Stimulated activated CD4-positive, alpha-beta T cell treated with anti-CD3 and anti-CD28 coated beads, TNF-alpha, amount 100 ng/mL, for 1 hour (primary cell): ENCODE data around the gene CACNA2D2.

ENCODE experiments used
- DNase-seq, 3 donors: peaks; one replicate each; pipeline ENCODE4 v3.0.0-alpha.2; 2020; ENCODE audit warnings: low read depth in 3 of 3, low spot score in 1 of 3

Gene CACNA2D2

DNA sequence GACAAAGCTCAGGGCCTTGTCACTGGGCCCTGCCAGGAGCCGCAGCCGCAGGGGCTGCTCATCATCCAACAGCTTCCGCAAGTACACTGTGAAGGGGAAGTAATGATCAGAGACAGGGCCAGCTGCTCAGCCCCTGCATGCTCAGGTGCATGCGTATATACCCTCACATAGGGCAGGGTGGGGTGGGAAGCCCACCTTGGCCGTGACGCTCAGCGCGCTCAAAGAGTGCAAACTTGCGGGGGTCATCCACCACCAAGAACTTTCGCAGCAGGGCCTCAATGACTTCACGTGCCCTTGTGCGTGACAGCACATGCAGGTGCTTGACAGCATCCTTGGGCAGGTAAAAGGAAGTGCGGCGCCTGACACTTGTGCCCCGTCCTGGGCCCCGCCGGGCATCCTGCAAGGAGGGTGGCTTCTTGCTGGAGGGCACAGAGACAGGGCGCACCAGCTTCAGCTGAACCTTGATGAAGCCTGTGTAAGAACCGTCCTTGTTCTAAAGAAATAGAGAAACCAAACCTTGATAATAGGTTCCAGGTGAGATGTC, 172.0 kb downstream of the CACNA2D2 start:
- no peak for DNase-seq

DNA sequence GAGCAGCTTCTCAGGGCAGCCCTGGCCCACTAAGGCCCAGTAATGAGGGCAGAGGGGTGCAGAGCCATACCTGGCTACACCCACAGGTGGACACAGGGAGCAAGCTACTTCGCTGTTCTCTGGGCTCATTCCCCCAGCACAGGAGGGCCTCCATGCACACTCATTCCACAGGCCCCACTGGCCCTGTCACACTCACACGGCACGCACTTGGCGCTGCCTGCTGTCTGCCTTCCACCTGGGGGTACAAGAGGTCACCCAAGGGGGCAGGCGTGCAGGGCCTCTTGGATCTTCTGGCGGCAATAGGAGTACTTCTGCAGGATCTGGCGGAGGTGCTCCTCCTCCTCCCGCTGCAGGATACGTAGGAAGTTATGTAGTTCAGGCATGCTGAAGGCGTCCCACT, 173.1 kb downstream of the CACNA2D2 start:
- DNase-seq = no peak

DNA sequence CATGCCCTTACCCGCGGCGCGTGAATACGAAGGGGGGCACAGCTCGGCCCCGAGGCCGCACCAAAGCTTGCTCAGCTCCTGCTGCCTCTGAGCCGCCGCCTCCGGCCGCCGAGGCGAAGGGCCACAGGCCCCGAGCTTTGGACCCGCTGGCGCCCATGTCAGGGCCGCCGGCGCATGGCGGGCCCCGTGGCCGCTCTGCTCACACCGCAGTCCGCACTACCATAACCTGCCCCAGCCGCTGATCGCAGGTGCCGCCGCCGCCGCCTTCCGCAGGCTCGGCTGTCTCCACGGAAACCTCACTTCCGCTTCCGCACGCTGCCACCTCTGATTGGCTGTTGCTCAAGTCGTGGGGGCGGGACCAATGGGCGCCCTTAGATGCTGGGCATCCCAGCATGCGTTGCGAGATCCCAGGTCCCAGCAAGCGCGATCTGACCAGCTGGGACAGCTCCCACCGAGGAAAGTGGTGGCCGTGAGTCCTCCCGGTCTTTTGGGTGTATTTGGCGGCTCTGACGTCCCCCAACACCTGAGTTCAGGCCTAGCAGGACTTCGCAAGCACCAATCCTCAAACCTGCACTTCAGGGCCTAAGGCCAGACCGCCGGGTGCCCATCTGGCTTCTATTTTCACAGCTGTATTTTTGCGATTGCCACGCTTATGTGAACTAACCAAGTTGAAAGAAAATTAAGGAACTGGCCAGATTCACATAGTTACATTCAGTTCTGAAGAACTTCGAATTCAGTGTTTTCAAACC, 175.3 kb downstream of the CACNA2D2 start, which contains the start of gene TUSC2:
TSS of gene TUSC2 (minus strand) at position 281 of the 749 bp plus-strand sequence. CDS start at position 157, 124 bp downstream.
- DNase-seq = peak; percentile 80 to 88 (median 86)

DNA sequence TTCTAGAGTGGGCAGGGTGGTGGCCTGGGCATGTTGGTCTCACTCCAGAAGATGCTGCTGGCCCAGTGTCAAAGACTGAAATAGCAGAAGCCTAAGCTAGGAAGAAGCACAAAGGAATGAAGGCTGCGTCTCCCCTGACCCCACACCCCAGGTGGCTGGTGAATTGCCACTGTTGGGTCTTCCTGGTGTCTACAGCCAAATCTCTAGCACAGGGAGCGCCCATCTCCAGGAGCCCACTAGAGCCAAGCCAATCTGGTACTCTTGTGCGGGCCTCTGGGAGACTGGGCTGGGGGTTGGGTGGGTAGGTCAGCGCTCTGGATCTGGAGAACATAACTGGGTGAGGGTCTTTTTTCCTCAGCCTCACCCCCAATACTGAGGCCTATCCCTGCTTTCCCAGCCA, 176.3 kb downstream of the CACNA2D2 start:
- DNase-seq = no peak

DNA sequence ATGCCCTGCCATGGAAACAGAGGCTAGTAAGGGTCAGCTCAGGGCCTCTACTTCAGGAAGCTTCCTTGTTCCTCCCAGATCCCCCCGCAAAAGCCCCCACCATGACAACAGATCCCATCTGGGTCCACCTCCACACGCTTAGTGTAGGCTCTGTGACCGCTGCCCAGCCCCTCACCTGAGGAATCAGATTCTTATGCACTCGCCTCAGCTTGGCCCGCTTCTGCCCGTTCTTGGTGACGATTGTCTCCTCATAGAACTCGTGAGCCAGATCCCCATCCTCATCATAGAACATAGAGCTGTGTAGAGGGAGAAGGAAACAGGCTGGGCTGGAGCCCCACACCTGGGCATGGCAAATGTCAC, 177.3 kb downstream of the CACNA2D2 start:
- no peak for DNase-seq

DNA sequence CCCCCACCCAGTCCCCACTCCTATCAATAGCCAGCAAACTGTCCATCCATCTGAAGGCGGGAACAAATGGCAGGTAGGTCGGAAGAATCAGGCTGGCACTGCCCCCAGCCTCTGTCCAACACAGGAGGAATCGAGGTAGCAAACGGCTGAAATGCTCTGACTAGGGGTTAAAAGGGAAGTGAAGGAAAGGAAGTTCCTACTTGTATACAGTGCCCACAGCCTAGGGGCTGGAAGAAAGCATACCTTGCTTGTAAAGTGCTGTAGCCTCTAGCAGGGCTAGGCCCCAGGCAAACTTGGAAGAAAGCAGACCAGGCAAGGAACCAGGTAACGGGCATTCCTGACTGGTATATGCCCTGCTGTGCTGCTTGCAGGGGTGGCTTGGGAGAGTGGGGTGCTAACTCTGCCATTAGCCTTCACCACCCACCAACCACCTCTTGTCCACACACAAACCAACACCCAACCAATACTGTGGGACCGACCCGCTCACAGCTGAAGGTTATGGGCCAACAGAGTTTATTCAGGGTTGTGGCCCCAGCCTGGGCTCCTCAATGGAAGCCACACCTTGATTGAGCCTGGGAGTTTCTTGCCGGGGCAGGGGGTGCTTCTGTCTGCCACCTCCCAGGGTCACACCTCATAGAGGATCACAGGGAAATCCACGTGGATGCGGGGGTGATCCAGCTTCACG, 177.8 kb downstream of the CACNA2D2 start:
- no peak for DNase-seq

DNA sequence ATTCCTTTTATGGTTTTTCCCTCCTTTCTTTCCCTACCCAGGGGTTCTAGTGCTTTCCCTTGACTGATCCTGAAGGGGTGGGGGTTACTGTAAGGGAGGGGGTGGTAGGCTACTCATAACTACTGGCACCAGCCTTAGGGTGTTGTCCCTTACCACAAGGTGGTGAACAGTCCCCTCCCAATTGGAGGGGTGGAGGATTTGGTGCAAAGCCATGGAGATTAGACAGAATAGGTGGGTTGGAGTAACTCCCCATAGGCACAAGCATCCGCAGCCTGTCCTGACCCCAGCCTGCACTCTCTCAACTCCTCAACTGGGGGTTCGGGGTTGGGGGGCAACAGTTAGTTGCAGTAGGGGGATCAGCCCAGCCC, 178.3 kb downstream of the CACNA2D2 start:
- no peak for DNase-seq

DNA sequence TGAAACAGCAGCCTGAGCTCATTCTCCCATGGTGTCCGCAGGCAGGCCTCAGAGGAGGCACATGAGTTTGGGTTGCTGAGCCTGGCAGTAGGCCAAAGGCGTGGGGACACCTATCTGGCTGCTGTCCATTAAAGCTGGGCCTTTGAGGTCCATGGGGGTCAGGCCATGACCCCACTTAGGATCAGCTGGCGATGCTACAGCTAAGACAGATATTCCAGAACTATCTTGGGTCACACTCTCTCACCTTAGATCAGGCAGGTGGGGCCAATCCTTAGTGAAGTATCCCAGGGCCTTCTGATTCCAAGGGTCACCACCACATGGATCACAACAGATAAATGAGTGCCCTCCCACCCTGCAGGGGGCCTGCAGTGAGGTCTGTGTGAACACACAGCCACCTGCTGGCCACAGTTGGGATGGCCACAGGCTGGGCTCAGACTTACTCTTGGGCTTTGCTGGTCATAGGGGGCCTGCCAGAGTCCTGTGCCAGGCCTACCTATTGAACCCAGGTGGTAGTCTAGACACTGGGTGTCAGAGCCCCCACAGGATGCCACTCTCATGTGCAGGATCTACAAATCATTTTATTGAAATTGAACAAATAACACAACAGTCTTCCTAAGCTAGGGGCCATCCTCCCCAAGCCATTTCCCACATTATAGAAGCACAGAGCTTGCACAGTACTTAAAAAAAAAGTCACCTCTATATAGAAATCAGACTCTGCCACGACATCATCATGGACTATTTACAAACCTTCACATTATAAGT, 178.9 kb downstream of the CACNA2D2 start:
- peak in 1 of 3 donors; percentile 44 for DNase-seq

DNA sequence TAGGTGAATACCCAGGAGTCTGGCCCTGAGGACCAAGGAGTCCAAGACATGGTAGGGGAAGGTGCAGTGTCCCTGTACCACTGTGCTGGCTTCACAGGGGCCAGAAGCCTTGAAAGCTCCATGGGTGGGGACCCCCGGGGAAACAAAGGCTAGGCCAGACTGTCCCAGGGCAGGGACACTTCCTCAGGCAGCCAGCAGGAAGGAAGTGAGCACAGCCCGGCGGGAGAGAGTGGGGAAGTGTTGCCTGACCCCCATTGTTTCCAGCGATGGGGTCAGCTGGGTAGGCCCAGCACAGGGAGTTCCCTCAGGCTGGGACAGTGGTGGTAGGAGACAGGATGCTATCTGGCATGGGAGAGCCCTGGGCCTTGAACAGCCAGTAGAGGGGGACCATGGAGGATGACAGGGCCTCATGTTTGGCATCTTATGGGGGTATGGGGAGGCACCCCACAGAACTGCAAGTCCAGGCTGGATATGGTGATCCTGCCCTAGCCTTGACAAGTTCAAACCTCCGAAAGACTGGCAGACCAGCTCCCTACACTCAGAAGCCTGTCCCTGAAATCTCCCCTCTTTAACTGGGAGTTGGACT, 179.7 kb downstream of the CACNA2D2 start:
- DNase-seq = no peak

DNA sequence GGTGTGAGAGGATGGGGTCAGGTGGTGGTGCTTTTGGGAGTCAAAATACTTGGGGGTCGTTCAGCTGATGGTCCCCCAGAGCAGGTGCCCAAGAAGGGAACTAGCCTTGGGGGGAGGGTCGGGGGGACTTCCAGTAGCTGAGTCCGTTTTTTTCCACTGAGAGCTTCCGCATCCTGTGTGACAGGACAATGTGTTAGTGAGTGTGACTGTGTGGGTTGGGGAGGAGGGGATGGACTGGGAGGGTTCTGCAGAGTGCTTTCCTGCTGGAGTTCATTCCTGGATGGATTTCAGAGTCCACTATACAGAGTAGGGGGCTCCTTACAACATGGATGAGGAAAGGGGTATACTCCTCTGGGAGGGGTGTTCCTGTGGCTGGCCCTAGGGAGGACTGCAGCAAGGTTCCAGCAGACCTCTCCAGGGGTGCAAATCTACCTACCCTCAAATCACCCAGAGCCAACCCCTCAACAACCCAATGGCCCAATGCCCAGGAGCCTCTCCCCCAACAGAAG, 180.3 kb downstream of the CACNA2D2 start:
- no peak for DNase-seq

DNA sequence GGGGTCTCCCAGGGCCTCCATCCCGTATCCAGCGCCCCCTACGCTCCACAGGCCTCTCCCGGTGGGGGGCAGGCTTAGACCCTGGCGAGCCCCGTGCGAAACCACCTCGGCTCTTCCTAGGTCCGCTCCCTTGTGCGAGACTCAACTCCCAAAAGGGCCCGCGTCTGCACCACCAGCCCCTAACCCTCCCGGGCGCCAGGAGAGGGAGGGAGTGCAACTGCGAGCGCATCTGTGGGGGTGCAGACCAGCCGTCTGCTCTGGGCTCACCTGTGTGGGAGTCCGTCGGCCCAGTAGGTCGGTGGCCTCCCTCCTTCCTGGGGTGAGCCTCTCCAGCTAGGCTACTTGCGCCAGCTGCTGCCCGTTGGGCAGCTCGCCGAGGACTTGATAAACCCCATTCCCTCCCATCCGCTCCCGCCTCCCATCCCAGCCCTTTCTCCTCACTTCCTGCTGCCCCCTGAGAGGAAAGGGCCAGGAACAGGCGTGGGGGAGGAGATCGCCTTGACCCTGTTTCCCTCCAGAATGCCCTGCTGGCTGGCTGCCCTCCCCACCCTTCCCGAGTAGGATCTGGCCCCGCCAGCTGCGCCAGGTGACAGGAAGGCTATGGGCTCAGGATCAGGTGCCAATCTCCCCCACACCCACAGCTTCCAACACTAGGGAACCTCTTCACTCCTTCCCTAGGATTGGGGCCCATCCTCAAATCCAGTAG, 180.9 kb downstream of the CACNA2D2 start, which contains the start of gene HYAL2:
TSS of gene HYAL2 (minus strand) at position 360 of the 706 bp plus-strand sequence. CDS start 2,256 bp downstream, outside the sequence.
- no peak for DNase-seq

DNA sequence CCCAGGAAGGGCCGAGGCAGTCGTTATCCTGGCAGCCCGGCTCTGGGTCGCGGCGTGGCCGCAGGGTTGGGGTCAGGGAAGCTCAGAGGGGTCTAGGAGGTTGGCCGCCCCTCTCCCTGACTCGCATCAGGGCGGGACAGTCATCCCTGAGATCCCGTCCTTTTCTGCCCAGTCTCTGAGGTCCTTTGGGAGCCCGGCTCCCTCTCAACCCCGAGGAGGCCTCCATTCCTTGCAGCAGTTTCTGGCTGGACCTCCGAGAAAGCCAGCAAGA, 181.4 kb downstream of the CACNA2D2 start:
- no peak for DNase-seq

DNA sequence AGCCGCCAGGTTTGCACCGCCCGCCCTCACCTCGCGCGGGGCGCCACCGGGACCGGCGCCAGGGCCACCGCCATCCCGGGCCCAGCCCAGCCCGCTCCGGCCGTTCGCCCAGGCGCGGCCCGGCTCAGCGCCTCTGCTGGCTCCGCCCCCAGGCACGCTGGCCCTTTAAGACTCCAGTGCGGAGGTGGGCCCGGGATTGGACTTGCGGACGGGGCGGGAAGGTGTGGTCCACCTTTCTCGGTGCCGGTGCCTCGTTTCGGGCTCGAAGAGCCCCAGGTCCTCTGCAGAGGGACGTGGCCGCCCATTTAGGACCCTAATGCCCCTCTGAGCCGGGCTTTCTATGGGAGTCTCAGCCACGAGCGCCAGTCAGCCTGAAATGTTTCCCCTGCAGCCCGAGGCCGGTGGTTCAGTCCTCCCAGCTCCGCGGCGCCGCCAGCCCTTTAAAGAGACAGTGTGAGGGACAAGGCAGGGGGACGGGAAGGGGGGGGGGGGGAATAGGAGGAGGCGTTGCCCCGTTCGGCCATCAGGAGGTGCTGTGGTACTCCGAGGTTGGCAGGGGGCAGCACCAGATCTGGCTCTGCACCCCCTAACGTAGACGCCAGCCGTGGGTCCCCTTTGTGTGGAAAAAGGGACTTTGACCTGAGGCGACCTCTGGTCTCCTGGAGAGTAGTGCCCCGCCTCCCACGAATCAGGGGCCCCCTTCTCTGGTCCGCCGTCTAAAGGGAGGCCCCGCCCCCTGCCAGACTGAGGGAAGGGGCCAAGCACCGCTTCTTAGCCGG, 181.9 kb downstream of the CACNA2D2 start:
- DNase-seq = peak in 2 of 3 donors; percentile 55 to 65

DNA sequence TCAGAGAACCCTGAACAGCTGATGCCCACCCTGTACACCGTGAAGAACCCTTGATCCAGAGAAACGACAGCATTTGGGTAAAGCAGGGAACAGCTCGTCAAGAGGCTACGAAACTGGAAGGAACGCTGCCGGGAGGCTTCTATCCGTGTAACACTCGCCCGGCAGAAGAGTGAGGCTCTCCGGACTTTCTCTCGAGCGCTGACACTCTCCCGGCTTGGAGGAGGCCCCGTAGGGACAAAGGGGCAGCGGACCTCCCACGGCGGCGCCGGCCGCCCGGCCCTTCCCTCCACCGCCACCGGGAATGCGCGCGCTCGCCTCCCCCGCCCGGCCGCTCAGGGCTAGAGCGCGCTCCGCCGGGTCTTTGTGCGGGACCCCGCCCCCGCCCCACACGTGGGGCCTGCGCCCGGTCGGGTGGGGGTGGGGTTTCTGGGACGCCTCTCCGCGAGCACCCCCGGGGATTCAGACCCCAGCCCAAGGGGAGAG, 182.5 kb downstream of the CACNA2D2 start:
- peak in 2 of 3 donors; percentile 36 to 52 for DNase-seq

DNA sequence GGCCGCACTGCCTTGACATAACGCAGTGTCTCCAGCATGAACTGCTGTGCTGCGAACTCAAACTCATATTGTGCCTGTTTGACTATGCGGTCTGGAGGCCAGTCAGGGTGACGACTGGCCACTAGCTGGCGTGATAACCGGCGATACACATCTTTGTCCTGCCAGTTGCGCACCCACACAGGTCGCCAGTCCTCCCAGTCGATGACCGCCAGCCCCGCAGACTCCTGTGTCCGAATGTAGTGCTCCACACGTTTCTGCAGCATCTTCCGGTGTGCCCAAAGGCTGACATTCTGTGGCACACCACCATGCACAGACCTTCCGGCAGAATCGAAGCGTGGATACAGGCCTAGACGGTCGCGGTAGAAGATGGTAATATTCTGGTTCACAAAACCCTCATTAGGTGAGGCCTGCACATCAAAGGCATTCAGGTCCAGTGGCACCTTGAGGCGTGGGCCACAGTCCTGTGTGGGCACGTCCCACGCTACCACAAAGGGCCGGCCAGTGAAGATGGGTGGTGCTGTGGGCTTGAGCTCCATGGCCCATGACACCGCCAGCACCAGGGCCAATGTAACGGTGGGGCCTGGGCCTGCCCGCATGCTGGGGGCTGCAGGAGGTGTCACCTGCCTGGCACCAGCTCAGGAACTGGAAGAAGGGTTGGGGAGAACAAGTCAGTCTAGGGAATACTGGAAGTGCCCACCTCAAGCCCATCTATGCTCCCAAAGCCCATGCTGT, 183.4 kb downstream of the CACNA2D2 start:
- no peak for DNase-seq

DNA sequence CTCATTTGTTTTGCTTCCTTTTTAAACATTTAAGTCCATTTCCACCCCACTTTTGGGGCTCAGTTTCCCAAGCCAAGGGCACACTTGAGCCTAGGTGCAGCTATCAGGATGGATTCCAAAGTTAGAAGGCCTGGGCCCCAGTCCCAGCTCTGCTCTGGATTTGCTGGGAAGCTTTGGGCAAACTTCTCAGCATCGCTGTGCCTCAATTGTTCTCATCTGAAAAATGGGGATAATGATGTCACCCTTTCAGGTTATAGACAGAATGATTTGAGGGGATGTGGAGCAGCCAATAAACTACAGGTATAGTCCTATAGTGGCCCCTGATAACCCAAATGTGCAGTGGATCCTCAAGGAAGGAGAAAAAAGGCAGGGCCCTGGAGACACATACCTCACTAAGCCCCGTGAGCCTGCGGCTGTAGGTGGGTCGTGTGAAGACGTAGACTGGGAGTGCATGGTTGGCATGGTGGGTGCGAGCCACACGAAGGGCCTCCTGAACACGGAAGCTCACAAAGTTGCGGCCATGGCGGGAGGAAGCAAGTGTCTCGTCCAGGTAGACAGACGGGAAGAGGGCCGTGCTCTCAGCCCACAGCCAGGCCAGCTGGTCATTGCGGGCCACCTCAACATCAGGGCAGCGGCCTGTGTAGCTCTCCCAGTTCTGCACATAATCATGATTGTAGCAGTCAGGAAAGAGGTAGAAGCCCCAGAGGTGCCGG, 184.1 kb downstream of the CACNA2D2 start:
- no peak for DNase-seq

DNA sequence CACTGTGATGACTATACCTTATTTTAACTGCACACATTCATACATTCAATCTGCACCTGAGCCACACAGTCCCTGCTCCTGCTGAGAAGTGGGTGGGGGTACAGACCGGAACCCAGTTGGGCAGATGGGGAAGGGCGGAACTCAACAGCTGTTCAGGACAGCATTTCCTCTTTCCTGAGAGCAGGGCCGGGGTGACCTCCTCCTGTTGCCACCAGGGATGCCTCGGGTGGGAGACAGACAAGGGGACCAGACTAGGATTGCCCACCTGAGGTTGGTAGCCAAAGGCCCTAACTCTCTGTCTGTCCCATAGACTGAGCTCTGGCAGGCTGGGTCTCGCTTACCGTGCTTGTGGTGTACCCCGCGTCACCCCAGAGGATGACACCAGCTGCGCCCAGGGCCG, 184.8 kb downstream of the CACNA2D2 start:
- DNase-seq = no peak

DNA sequence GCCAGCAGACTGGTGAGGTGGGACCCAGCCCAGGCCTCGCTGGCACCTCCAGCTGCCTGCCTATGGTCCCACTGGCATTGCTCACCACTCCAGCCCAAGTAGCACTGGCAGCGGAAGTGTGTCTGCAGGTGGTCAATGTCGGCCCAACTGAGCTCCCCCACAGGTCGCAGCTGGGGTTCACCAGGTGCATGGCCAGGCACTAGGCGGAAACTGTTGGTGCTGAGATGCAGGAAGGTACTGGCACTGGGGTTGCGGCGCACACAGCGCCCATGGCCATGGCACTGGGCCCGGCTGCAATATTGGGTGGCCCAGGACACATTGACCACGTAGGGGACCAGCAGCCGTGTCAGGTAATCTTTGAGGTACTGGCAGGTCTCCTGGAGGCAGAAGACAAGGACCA, 185.3 kb downstream of the CACNA2D2 start:
- DNase-seq = no peak
